UCSD-AML1 (cell line): ENCODE measurements around the gene TCEANC2.
"Not testable (repeated sequence)": the region's sequence is repeated elsewhere in the genome, so short reads cannot be mapped to it uniquely, and the experiment has no call there.

Experiments
- DNase-seq: peaks from one replicate; lab custom pipeline; 2025; ENCODE audit not compliant: unreplicated experiment; lab: John Stamatoyannopoulos, UW

The TCEANC2 gene

GRCh38 chr1:54081306-54082270 lies 28.2 kb downstream of the TCEANC2 start:
- DNase-seq = peak; percentile 64

GRCh38 chr1:54084794-54085193 lies 31.4 kb downstream of the TCEANC2 start:
- DNase-seq = no peak

GRCh38 chr1:54086754-54087153 lies 33.3 kb downstream of the TCEANC2 start:
- DNase-seq = no peak

GRCh38 chr1:54088385-54088784 lies 35.0 kb downstream of the TCEANC2 start:
- DNase-seq = no peak

- no peak for DNase-seq
Observed at GRCh38 chr1:54091666-54092065, 38.3 kb downstream of the TCEANC2 start.

GRCh38 chr1:54094001-54094729 lies 40.8 kb downstream of the TCEANC2 start:
- DNase-seq = no peak

GRCh38 chr1:54094730-54095105 lies 41.3 kb downstream of the TCEANC2 start:
- not testable (repeated sequence) for DNase-seq

- DNase-seq = peak; percentile 58
Observed at GRCh38 chr1:54095546-54096226, 42.3 kb downstream of the TCEANC2 start.

GRCh38 chr1:54096227-54096876 lies 42.9 kb downstream of the TCEANC2 start:
- DNase-seq = no peak

- DNase-seq = no peak
Observed at GRCh38 chr1:54096877-54097240, 43.5 kb downstream of the TCEANC2 start.

GRCh38 chr1:54099061-54099610 lies 45.7 kb downstream of the TCEANC2 start:
- DNase-seq = no peak

GRCh38 chr1:54100500-54100899 lies 47.1 kb downstream of the TCEANC2 start:
- no peak for DNase-seq

- no peak for DNase-seq
Observed at GRCh38 chr1:54103414-54103813, 50.0 kb downstream of the TCEANC2 start.

GRCh38 chr1:54104613-54105012 lies 51.2 kb downstream of the TCEANC2 start:
- DNase-seq = not testable (repeated sequence)

- no peak for DNase-seq
Observed at GRCh38 chr1:54105080-54105479, 51.7 kb downstream of the TCEANC2 start.

GRCh38 chr1:54105736-54106269 lies 52.4 kb downstream of the TCEANC2 start:
- no peak for DNase-seq

GRCh38 chr1:54107131-54107530 lies 53.7 kb downstream of the TCEANC2 start:
- DNase-seq = no peak

- no peak for DNase-seq
Observed at GRCh38 chr1:54108156-54108555, 54.7 kb downstream of the TCEANC2 start.

- DNase-seq = no peak
Observed at GRCh38 chr1:54109129-54110090, 56.0 kb downstream of the TCEANC2 start.
